Vagina (tissue), 2 donors: ENCODE measurements around the gene NT5DC4.

Source experiments
- CTCF ChIP-seq, 3 experiments: fragments of 450-650 bp in 2 of 3; fragments of 200-600 bp in 1 of 3; sonication (generic) in 1 of 3; IDR thresholded peaks; one replicate each; pipeline ENCODE4 v1.5.1; 2017 to 2019; ENCODE audit warnings: antibody characterized with exemption in 3 of 3, mild to moderate bottlenecking in 2 of 3, moderate library complexity in 2 of 3
- POLR2A ChIP-seq, 2 donors: fragments of 450-650 bp; IDR thresholded peaks; one replicate each; pipeline ENCODE4 v1.6.1; 2017; ENCODE audit warnings: antibody characterized with exemption in 2 of 2, mild to moderate bottlenecking in 2 of 2, moderate library complexity in 2 of 2
- POLR2AphosphoS5 ChIP-seq, 2 donors: sonication (generic); formaldehyde crosslinking; IDR thresholded peaks; one replicate each; pipeline ENCODE4 v1.9.0; 2017; ENCODE audit warnings: antibody characterized with exemption in 2 of 2, mild to moderate bottlenecking in 2 of 2, low read depth in 1 of 2; ENCODE audit not compliant: insufficient read depth in 1 of 2

- TF ChIP-seq CTCF (IDR thresholded peaks at IDR 0.05) (no peak), POLR2A (IDR thresholded peaks at IDR 0.05) (no peak), POLR2AphosphoS5 (IDR thresholded peaks at IDR 0.05; ENCODE audit: insufficient read depth in 1 of 2, low read depth in 1 of 2) (no peak)
Measured at GRCh38 chr2:112712465-112712864, 8.4 kb upstream of the NT5DC4 start.
